H1 (cell line): Measurements from ENCODE around the gene IL21R. TPM values are rescaled to one million over a fixed set of nuclear protein-coding genes. Genes with fewer than 3 reads are reported as not detected.

Experiments used
- CTCF ChIA-PET: fragments of 300-600 bp; sonication (Branson Sonifier 250); formaldehyde crosslinking; loops from one replicate; lab custom pipeline; 2021; ENCODE audit not compliant: partially characterized antibody; lab: Charles Lee
- POLR2A ChIA-PET: fragments of 300-600 bp; sonication (Branson Sonifier 250); formaldehyde crosslinking; loops from one replicate; lab custom pipeline; 2021; ENCODE audit warnings: inconsistent platforms; ENCODE audit not compliant: partially characterized antibody; lab: Charles Lee
- DNase-seq, 2 experiments: peaks; one replicate each; pipeline versions ENCODE4 v3.0.0 to v3.0.0-alpha.2; 2010 to 2022; ENCODE audit warnings: low spot score in 2 of 2, low read depth in 1 of 2, mixed read lengths in 1 of 2
- FAIRE-seq: peaks from 2 replicates; lab custom pipeline; 2011; peaks lifted over from hg19 to GRCh38; lab: Jason Lieb, UNC
- H2AFZ ChIP-seq: 2 replicates; pipeline ENCODE4 v1.8.1; 2012; ENCODE audit warnings: low read length, inconsistent platforms
- H2AK5ac ChIP-seq: 2 replicates; pipeline ENCODE4 v1.6.1; 2013; ENCODE audit warnings: low read depth, low read length
- H2BK120ac ChIP-seq: replicated peaks from 2 replicates; pipeline ENCODE3; 2013; ENCODE audit warnings: low read depth, low read length, inconsistent platforms
- H2BK12ac ChIP-seq: 2 replicates; pipeline ENCODE4 v1.6.1; 2013; ENCODE audit warnings: low read depth, low read length
- H2BK15ac ChIP-seq: 2 replicates; pipeline ENCODE4 v1.6.1; 2013; ENCODE audit warnings: low read length
- H2BK20ac ChIP-seq: 2 replicates; pipeline ENCODE4 v1.6.1; 2013; ENCODE audit warnings: low read length
- H2BK5ac ChIP-seq: 2 replicates; pipeline ENCODE4 v1.6.1; 2013; ENCODE audit warnings: low read depth, low read length
- H3K14ac ChIP-seq: 2 replicates; pipeline ENCODE4 v1.6.1; 2013; ENCODE audit warnings: inconsistent platforms; ENCODE audit not compliant: insufficient read length
- H3K18ac ChIP-seq: 2 replicates; pipeline ENCODE4 v1.6.1; 2013; ENCODE audit warnings: low read length; ENCODE audit errors: extremely low read depth
- H3K23ac ChIP-seq: 2 replicates; pipeline ENCODE4 v1.6.1; 2013; ENCODE audit warnings: inconsistent platforms; ENCODE audit not compliant: insufficient read length
- H3K23me2 ChIP-seq: 2 replicates; pipeline ENCODE4 v1.6.1; 2013; ENCODE audit warnings: low read depth, low read length
- H3K27ac ChIP-seq: 2 replicates; pipeline ENCODE4 v1.6.1; 2011; ENCODE audit warnings: low read depth, low read length, inconsistent platforms
- H3K27me3 ChIP-seq, 4 experiments: replicated peaks in 1 of 4; 1 replicate in 1 of 4; 2 replicates in 3 of 4; pipeline versions ENCODE4 v1.6.1 to v1.8.1; 2011 to 2013; ENCODE audit warnings: low read length in 3 of 4, mild to moderate bottlenecking in 3 of 4, inconsistent platforms in 2 of 4, mixed read lengths in 2 of 4, moderate library complexity in 1 of 4; ENCODE audit not compliant: control insufficient read depth in 3 of 4, insufficient read depth in 3 of 4; ENCODE audit errors: extremely low read depth in 1 of 4
- H3K36me3 ChIP-seq, 4 experiments: 2 replicates each; pipeline versions ENCODE4 v1.6.1 to v1.8.1; 2011 to 2013; ENCODE audit warnings: mild to moderate bottlenecking in 4 of 4, low read length in 3 of 4, moderate library complexity in 2 of 4, control low read depth in 1 of 4, inconsistent platforms in 1 of 4; ENCODE audit not compliant: insufficient read depth in 4 of 4, control insufficient read depth in 2 of 4
- H3K4ac ChIP-seq: replicated peaks from 2 replicates; pipeline ENCODE3; 2013; ENCODE audit warnings: low read length, low read depth, mixed read lengths, inconsistent platforms; ENCODE audit not compliant: insufficient read length
- H3K4me1 ChIP-seq, 4 experiments: replicated peaks in 1 of 4; 1 replicate in 1 of 4; 2 replicates in 3 of 4; pipeline versions ENCODE4 v1.6.1 to v1.8.1; 2011 to 2013; ENCODE audit warnings: low read length in 3 of 4, inconsistent platforms in 2 of 4, mixed read lengths in 1 of 4; ENCODE audit not compliant: insufficient read depth in 4 of 4, control insufficient read depth in 3 of 4
- H3K4me2 ChIP-seq, 2 experiments: 2 replicates each; pipeline versions ENCODE4 v1.6.1 to v1.8.1; 2011 to 2013; ENCODE audit warnings: low read depth in 2 of 2, low read length in 2 of 2, control low read depth in 1 of 2, inconsistent platforms in 1 of 2, mild to moderate bottlenecking in 1 of 2; ENCODE audit not compliant: insufficient read depth in 1 of 2
- H3K4me3 ChIP-seq, 4 experiments: fragments of 200-600, 300-600 bp in 1 of 4; sonication (generic), shearing (Covaris generic), sonication (Bioruptor Twin) in 1 of 4; 2 replicates each; pipeline versions ENCODE4 v1.5.1 to v1.8.1; 2011 to 2016; ENCODE audit warnings: low read length in 4 of 4, low read depth in 3 of 4, control low read depth in 2 of 4, inconsistent platforms in 2 of 4, mild to moderate bottlenecking in 2 of 4, mixed read lengths in 1 of 4, moderate library complexity in 1 of 4; ENCODE audit not compliant: insufficient read depth in 2 of 4; ENCODE audit errors: extremely low read depth in 1 of 4
- H3K56ac ChIP-seq: replicated peaks from 2 replicates; pipeline ENCODE3; 2013; ENCODE audit warnings: low read depth, mild to moderate bottlenecking, mixed read lengths, low read length, inconsistent platforms; ENCODE audit not compliant: insufficient read length
- H3K79me1 ChIP-seq: 2 replicates; pipeline ENCODE4 v1.6.1; 2013; ENCODE audit warnings: low read depth, low read length, control low read depth
- H3K79me2 ChIP-seq, 2 experiments: 2 replicates each; pipeline versions ENCODE4 v1.6.1 to v1.8.1; 2012 to 2013; ENCODE audit warnings: low read length in 2 of 2, mild to moderate bottlenecking in 2 of 2, inconsistent platforms in 1 of 2; ENCODE audit not compliant: insufficient read depth in 2 of 2, control insufficient read depth in 1 of 2
- H3K9ac ChIP-seq, 4 experiments: replicated peaks in 1 of 4; 1 replicate in 1 of 4; 2 replicates in 3 of 4; pipeline versions ENCODE4 v1.6.1 to v1.8.1; 2011 to 2013; ENCODE audit warnings: low read depth in 3 of 4, low read length in 3 of 4, control low read depth in 2 of 4, mild to moderate bottlenecking in 2 of 4, moderate library complexity in 2 of 4, inconsistent platforms in 1 of 4; ENCODE audit errors: extremely low read depth in 1 of 4
- H3K9me3 ChIP-seq, 2 experiments: 2 replicates each; pipeline versions ENCODE4 v1.6.1 to v1.8.1; 2012 to 2013; ENCODE audit warnings: mild to moderate bottlenecking in 2 of 2, moderate library complexity in 2 of 2, control low read depth in 1 of 2, inconsistent platforms in 1 of 2, low read depth in 1 of 2, low read length in 1 of 2, mixed read lengths in 1 of 2; ENCODE audit not compliant: insufficient read depth in 2 of 2
- H4K20me1 ChIP-seq, 2 experiments: replicated peaks in 1 of 2; 2 replicates each; pipeline versions ENCODE3 to v1.8.1; 2011 to 2013; ENCODE audit warnings: inconsistent platforms in 2 of 2, low read length in 2 of 2, mild to moderate bottlenecking in 1 of 2; ENCODE audit not compliant: insufficient read depth in 2 of 2, control insufficient read depth in 1 of 2
- H4K5ac ChIP-seq: 2 replicates; pipeline ENCODE4 v1.6.1; 2013; ENCODE audit warnings: low read length, low read depth, mixed read lengths, inconsistent platforms; ENCODE audit not compliant: insufficient read length
- H4K8ac ChIP-seq: 2 replicates; pipeline ENCODE4 v1.8.0; 2013; ENCODE audit warnings: mild to moderate bottlenecking, moderate library complexity, low read length, inconsistent platforms; ENCODE audit not compliant: insufficient read depth; ENCODE audit errors: extremely low read depth
- H4K91ac ChIP-seq: replicated peaks from 2 replicates; pipeline ENCODE3; 2013; ENCODE audit warnings: low read length, mixed read lengths, inconsistent platforms; ENCODE audit not compliant: insufficient read length
- BCL11A ChIP-seq, 2 experiments: IDR thresholded peaks; one replicate each; pipeline ENCODE4 v1.6.1; 2011; ENCODE audit warnings: low read depth in 2 of 2, low read length in 2 of 2, mild to moderate bottlenecking in 2 of 2
- CBX8 ChIP-seq: fragments of 300-800, 300-1000 bp; sonication (generic); IDR thresholded peaks from 2 replicates; pipeline ENCODE4 v1.7.1; 2016; ENCODE audit warnings: low read depth, low read length, borderline replicate concordance
- CEBPB ChIP-seq: IDR thresholded peaks from 2 replicates; pipeline ENCODE4 v1.6.1; 2012; ENCODE audit warnings: low read depth, low read length
- CHD1 ChIP-seq: IDR thresholded peaks from 2 replicates; pipeline ENCODE4 v1.6.1; 2012; ENCODE audit warnings: low read depth, low read length, improper control_type of control experiment
- CTBP2 ChIP-seq: IDR thresholded peaks from 2 replicates; pipeline ENCODE4 v1.7.0; 2011; ENCODE audit warnings: borderline replicate concordance, mild to moderate bottlenecking, moderate library complexity, mixed read lengths, low read length; ENCODE audit not compliant: insufficient read depth, insufficient read length
- EP300 ChIP-seq, 2 experiments: IDR thresholded peaks; 1 replicate in 1 of 2; 2 replicates in 1 of 2; pipeline ENCODE4 v1.6.1; 2011 to 2012; ENCODE audit warnings: low read depth in 2 of 2, low read length in 2 of 2, mild to moderate bottlenecking in 2 of 2, borderline replicate concordance in 1 of 2, inconsistent platforms in 1 of 2, moderate library complexity in 1 of 2
- JUN ChIP-seq: IDR thresholded peaks from 2 replicates; pipeline ENCODE4 v1.6.1; 2011; ENCODE audit warnings: low read depth, mild to moderate bottlenecking, improper control_type of control experiment, low read length
- KDM1A ChIP-seq: fragments of 200-600, 300-600 bp; sonication (generic); IDR thresholded peaks from 2 replicates; pipeline ENCODE4 v1.7.1; 2016; ENCODE audit warnings: mild to moderate bottlenecking, low read length, borderline replicate concordance
- POU5F1 ChIP-seq: IDR thresholded peaks from 2 replicates; pipeline ENCODE4 v1.6.1; 2011; ENCODE audit warnings: low read depth, mild to moderate bottlenecking, low read length, moderate library complexity
- SP2 ChIP-seq: IDR thresholded peaks from 2 replicates; pipeline ENCODE4 v1.6.1; 2012; ENCODE audit warnings: mild to moderate bottlenecking, low read length, inconsistent platforms
- TAF1 ChIP-seq: IDR thresholded peaks from 2 replicates; pipeline ENCODE4 v1.6.1; 2011; ENCODE audit warnings: mild to moderate bottlenecking, low read depth, low read length
- TBP ChIP-seq: IDR thresholded peaks from 2 replicates; pipeline ENCODE4 v1.6.1; 2011; ENCODE audit warnings: low read depth, low read length, improper control_type of control experiment
- YY1 ChIP-seq: IDR thresholded peaks from 2 replicates; pipeline ENCODE4 v1.6.1; 2011; ENCODE audit warnings: low read depth, mild to moderate bottlenecking, low read length
- WGBS, 2 experiments: shearing (Covaris generic) in 1 of 2; methylation state at CpG; one replicate each; pipeline versions ENCODE4 v1.1.6 to v1.1.7; 2013 to 2015; ENCODE audit warnings: low lambda C conversion rate in 2 of 2, mixed read lengths in 2 of 2, inconsistent platforms in 1 of 2, low coverage in 1 of 2, missing lambda C conversion rate in 1 of 2; ENCODE audit not compliant: insufficient replicate concordance in 2 of 2, insufficient coverage in 1 of 2, insufficient read length in 1 of 2; ENCODE audit errors: extremely low coverage in 1 of 2, missing lambda C conversion rate in 1 of 2; 5-methylcytosine and 5-hydroxymethylcytosine counted together
- polyA plus RNA-seq, 7 experiments: library from polyadenylated mRNA; depleted of rRNA in 3 of 7; stranded (reverse) in 5 of 7; unstranded in 2 of 7; fragments of >200 nt in 5 of 7; fragments of 200-250 nt in 2 of 7; gene quantifications; 1 replicate in 5 of 7; 2 replicates in 1 of 7; 4 replicates in 1 of 7; pipeline versions ENCODE4 v1.2.1 to v1.2.3, GENCODE V29; 2011 to 2013; ENCODE audit warnings: missing spikeins in 2 of 7, mixed read lengths in 2 of 7
- total RNA-seq: library from RNA; stranded (reverse); fragmentation: NEBNext Ultra II Directional; extraction: Animal tissue kit (Norgen Biotek cat#: 25700); gene quantifications from 2 replicates; pipeline ENCODE4 v1.2.1, GENCODE V29; 2021
- TF ChIP-seq, protein P1 (sequence below): IDR thresholded peaks from 2 replicates; pipeline ENCODE4 v1.6.1; 2012; ENCODE audit warnings: inconsistent platforms

The IL21R gene
- total and polyA plus RNA-seq, 2 of the 8 experiments (the other 6 are each of a cell fraction or from before 2014, with no cell fraction given), result 0.34 to 0.70 TPM

DNA sequence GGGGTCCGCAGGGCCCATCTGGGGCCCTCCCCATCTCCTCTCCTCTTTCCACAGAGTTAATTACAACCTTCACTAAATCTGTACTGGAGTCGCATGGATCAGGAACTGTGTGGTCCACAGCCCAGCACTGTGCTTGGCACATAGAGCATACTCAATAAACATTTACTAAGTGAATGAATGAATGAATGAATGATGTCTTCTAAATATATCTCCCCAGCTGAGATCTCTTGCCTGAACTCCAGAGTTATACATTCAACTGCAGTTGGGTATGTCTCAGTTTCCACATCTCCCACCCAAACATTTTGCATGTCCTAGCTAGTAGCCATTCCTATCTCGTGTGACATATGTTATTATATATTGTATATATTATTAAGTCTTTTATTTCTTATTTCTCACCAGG is 28.7 kb upstream of the IL21R start:
- Histone ChIP-seq H3K4me3 (no peak overlapping the region), H2AK5ac (no peak overlapping the region), H3K27me3 (no peaks in the 10 kb centered on the region), H3K36me3 (no peaks in the 10 kb centered on the region), H3K23ac (no peak overlapping the region), H3K4me2 (no peak overlapping the region), H2BK120ac (no peak overlapping the region), H3K4me1 (peaks cover 0 to 2% (median 0%) of the 10 kb centered on the region in 4 experiments; a peak in 2 of 7 replicates), H3K79me1 (no peaks in the 10 kb centered on the region), H4K5ac (no peak overlapping the region), H3K56ac (no peak overlapping the region), H3K79me2 (no peaks in the 10 kb centered on the region), H2BK5ac (no peak overlapping the region), H3K18ac (no peak overlapping the region), H3K9ac (no peak overlapping the region), H3K9me3 (0 out of 4 replicates have a peak, but pooled peaks cover 0 to 3% of the 10 kb centered on the region in 2 experiments), H2BK20ac (no peak overlapping the region), H3K27ac (no peak overlapping the region), H3K23me2 (no peaks in the 10 kb centered on the region), H4K91ac (no peak overlapping the region), H3K14ac (no peak overlapping the region), H2BK15ac (no peak overlapping the region), H2BK12ac (no peak overlapping the region), H2AFZ (no peak overlapping the region), H3K4ac (no peak overlapping the region), H4K20me1 (no peaks in the 10 kb centered on the region), H4K8ac (no peak overlapping the region)
- 86% methylated on average over 3 of the region's 3 CpGs; no CpG with 5 or more reads in 1 of the 2 experiments for WGBS, 2 experiments
- DNase-seq (no peak), FAIRE-seq (no peak)
- no peak for TF ChIP-seq CHD1
- no peak for TF ChIP-seq CBX8
- TF ChIP-seq KDM1A, result no peak
- TF ChIP-seq YY1, result no peak
- no peak for TF ChIP-seq CTBP2
- no peak for TF ChIP-seq EP300 (IDR thresholded peaks at IDR 0.05; ENCODE audit: borderline replicate concordance in 1 of 2, low read depth in 2 of 2, low read length in 2 of 2)
- no peak for TF ChIP-seq TBP
- no peak for TF ChIP-seq CEBPB
- no peak for TF ChIP-seq TAF1
- TF ChIP-seq BCL11A (IDR thresholded peaks at IDR 0.05; ENCODE audit: low read depth in 2 of 2, low read length in 2 of 2), result no peak
- TF ChIP-seq JUN, result no peak
- TF ChIP-seq, protein P1, sequence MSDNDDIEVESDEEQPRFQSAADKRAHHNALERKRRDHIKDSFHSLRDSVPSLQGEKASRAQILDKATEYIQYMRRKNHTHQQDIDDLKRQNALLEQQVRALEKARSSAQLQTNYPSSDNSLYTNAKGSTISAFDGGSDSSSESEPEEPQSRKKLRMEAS, result no peak
- no peak for TF ChIP-seq POU5F1
- no peak for TF ChIP-seq SP2
- POLR2A ChIA-PET, result no interaction called here
- CTCF ChIA-PET, result interaction anchor here (1.1 to 8.6 kb wide), 11 partner anchors 18 to 218 kb away, joined by 3 to 241 read pairs (median 5); no protein-coding TSS in a partner anchor
